Neural progenitor cell (in vitro differentiated cells): Measurements from ENCODE around the gene NLGN2. TPM values are rescaled to one million over a fixed set of nuclear protein-coding genes. Genes with fewer than 3 reads are reported as not detected.

ENCODE experiments used
- DNase-seq: peaks from one replicate; pipeline ENCODE4 v3.0.0-alpha.2; 2016; ENCODE audit warnings: low spot score
- H2AFZ ChIP-seq: fragments of 200-600 bp; sonication (generic); replicated peaks from 2 replicates; pipeline ENCODE4 v1.6.1; 2016; ENCODE audit warnings: antibody characterized with exemption
- H3F3A ChIP-seq: fragments of 200-600 bp; sonication (generic); 2 replicates; pipeline ENCODE4 v1.6.1; 2016; ENCODE audit warnings: antibody characterized with exemption, low read depth
- H3K27ac ChIP-seq: fragments of 200-600 bp; sonication (generic); 2 replicates; pipeline ENCODE4 v1.5.1; 2016; ENCODE audit warnings: mild to moderate bottlenecking
- H3K27me3 ChIP-seq: fragments of 200-600 bp; sonication (generic); 2 replicates; pipeline ENCODE4 v1.6.1; 2016; ENCODE audit warnings: mild to moderate bottlenecking, moderate library complexity
- H3K36me3 ChIP-seq: fragments of 200-600 bp; sonication (generic); 2 replicates; pipeline ENCODE4 v1.5.1; 2016
- H3K4me1 ChIP-seq: fragments of 200-600 bp; sonication (generic); 2 replicates; pipeline ENCODE4 v1.6.1; 2016; ENCODE audit warnings: mixed run types
- H3K4me2 ChIP-seq: fragments of 200-600 bp; sonication (generic); 2 replicates; pipeline ENCODE4 v1.6.1; 2016
- H3K4me3 ChIP-seq: fragments of 200-600 bp; sonication (generic); 2 replicates; pipeline ENCODE4 v1.5.1; 2016
- H3K79me2 ChIP-seq: fragments of 200-600 bp; sonication (generic); 2 replicates; pipeline ENCODE4 v1.6.1; 2016; ENCODE audit warnings: low read depth
- H3K9ac ChIP-seq: fragments of 200-600 bp; sonication (generic); 2 replicates; pipeline ENCODE4 v1.6.1; 2016
- H3K9me3 ChIP-seq: fragments of 200-600 bp; sonication (generic); 2 replicates; pipeline ENCODE4 v1.5.1; 2016; ENCODE audit warnings: low read depth
- H4K20me1 ChIP-seq: fragments of 200-600 bp; sonication (generic); 2 replicates; pipeline ENCODE4 v1.6.1; 2016; ENCODE audit warnings: low read depth
- H3K27ac Mint-ChIP-seq: 3 replicates; pipeline ENCODE4 v1.8.0; 2021; ENCODE audit warnings: mixed read lengths
- H3K27me3 Mint-ChIP-seq: 2 replicates; pipeline ENCODE4 v1.8.0; 2022; ENCODE audit warnings: low read depth, mild to moderate bottlenecking, inconsistent platforms, moderate library complexity, mixed read lengths; ENCODE audit not compliant: insufficient read depth
- H3K36me3 Mint-ChIP-seq: 3 replicates; pipeline ENCODE4 v1.8.0; 2021; ENCODE audit warnings: mixed read lengths
- H3K4me1 Mint-ChIP-seq: 3 replicates; pipeline ENCODE4 v1.8.0; 2021; ENCODE audit warnings: mixed read lengths
- H3K4me3 Mint-ChIP-seq: 3 replicates; pipeline ENCODE4 v1.8.0; 2021; ENCODE audit warnings: mild to moderate bottlenecking, moderate library complexity, mixed read lengths
- H3K9me3 Mint-ChIP-seq: 3 replicates; pipeline ENCODE4 v1.8.0; 2020; ENCODE audit warnings: mixed read lengths
- CTCF ChIP-seq: fragments of 200-600 bp; sonication (generic); IDR thresholded peaks from 2 replicates; pipeline ENCODE4 v1.5.1; 2017; ENCODE audit warnings: antibody characterized with exemption, mild to moderate bottlenecking
- EZH2 ChIP-seq: fragments of 200-600 bp; sonication (generic); IDR thresholded peaks from 2 replicates; pipeline ENCODE4 v1.6.1; 2017; ENCODE audit warnings: antibody characterized with exemption, mild to moderate bottlenecking, moderate library complexity
- EZH2phosphoT487 ChIP-seq: fragments of 200-600 bp; sonication (generic); IDR thresholded peaks from 2 replicates; pipeline ENCODE4 v1.6.1; 2017; ENCODE audit warnings: antibody characterized with exemption
- total RNA-seq: library from RNA; depleted of rRNA; stranded (reverse); fragments of >200 nt; gene quantifications from 2 replicates; pipeline ENCODE4 v1.2.3, GENCODE V29; 2015; ENCODE audit warnings: low replicate concordance

NLGN2 gene
- total RNA-seq, 1 donor from 2014 or later, result 13.9 TPM

GRCh38 chr17:7370853-7371252, 36.8 kb upstream of the NLGN2 start:
- no peak overlapping the region for H3K4me2 ChIP-seq
- no peaks in the 10 kb centered on the region for H3K36me3 ChIP-seq
- no peak overlapping the region for H3K4me3 ChIP-seq
- Mint-ChIP-seq H3K36me3 (no peaks in the 10 kb centered on the region), H3K9me3 (no peaks in the 10 kb centered on the region), H3K27ac (no peak overlapping the region), H3K4me1 (peaks cover 3% of the 10 kb centered on the region), H3K27me3 (peaks cover 3% of the 10 kb centered on the region), H3K4me3 (no peak overlapping the region)
- H2AFZ ChIP-seq, result no peak overlapping the region
- H3K9me3 ChIP-seq, result no peaks in the 10 kb centered on the region
- H3K9ac ChIP-seq, result no peak overlapping the region
- no peak for DNase-seq
- no peak for TF ChIP-seq CTCF
- no peak for TF ChIP-seq EZH2
- TF ChIP-seq EZH2phosphoT487, result no peak
- no peaks in the 10 kb centered on the region for H4K20me1 ChIP-seq
- peaks cover 7% of the 10 kb centered on the region for H3K27me3 ChIP-seq
- no peaks in the 10 kb centered on the region for H3F3A ChIP-seq
- no peak overlapping the region for H3K27ac ChIP-seq
- H3K4me1 ChIP-seq, result no peaks in the 10 kb centered on the region
- no peaks in the 10 kb centered on the region for H3K79me2 ChIP-seq

- no peak overlapping the region for H3K27ac ChIP-seq
- H3K27ac Mint-ChIP-seq, result no peak overlapping the region
- H3K9ac ChIP-seq, result no peak overlapping the region
- H3K4me2 ChIP-seq, result no peak overlapping the region
- TF ChIP-seq CTCF (no peak), EZH2phosphoT487 (no peak), EZH2 (no peak)
- no peaks in the 10 kb centered on the region for H3F3A ChIP-seq
- peaks cover 11% of the 10 kb centered on the region for H3K27me3 Mint-ChIP-seq
- H3K9me3 Mint-ChIP-seq, result peaks cover 6% of the 10 kb centered on the region
- H4K20me1 ChIP-seq, result no peaks in the 10 kb centered on the region
- H3K36me3 ChIP-seq, result no peaks in the 10 kb centered on the region
- peaks cover 4% of the 10 kb centered on the region for H3K9me3 ChIP-seq
- no peak overlapping the region for H3K4me3 ChIP-seq
- no peak for DNase-seq
- no peak overlapping the region for H2AFZ ChIP-seq
- no peaks in the 10 kb centered on the region for H3K4me1 ChIP-seq
- peaks cover 11% of the 10 kb centered on the region for H3K27me3 ChIP-seq
- no peak overlapping the region for H3K4me3 Mint-ChIP-seq
- no peaks in the 10 kb centered on the region for H3K79me2 ChIP-seq
- no peaks in the 10 kb centered on the region for H3K4me1 Mint-ChIP-seq
- H3K36me3 Mint-ChIP-seq, result no peaks in the 10 kb centered on the region
Observed at GRCh38 chr17:7374353-7374752, 33.3 kb upstream of the NLGN2 start.

- H3K4me3 ChIP-seq, result no peak overlapping the region
- peaks cover 45% of the 10 kb centered on the region for H3K27me3 Mint-ChIP-seq
- peaks cover 3% of the 10 kb centered on the region for H3K36me3 Mint-ChIP-seq
- peaks cover 14% of the 10 kb centered on the region for H3K9me3 Mint-ChIP-seq
- H3K9me3 ChIP-seq, result peaks cover 5% of the 10 kb centered on the region
- H3K9ac ChIP-seq, result no peak overlapping the region
- peaks cover 12% of the 10 kb centered on the region for H3F3A ChIP-seq
- H4K20me1 ChIP-seq, result peaks cover 5% of the 10 kb centered on the region
- no peak overlapping the region for H3K27ac Mint-ChIP-seq
- H3K4me1 Mint-ChIP-seq, result peaks cover 7% of the 10 kb centered on the region
- no peak overlapping the region for H3K4me3 Mint-ChIP-seq
- H3K27ac ChIP-seq, result no peak overlapping the region
- peaks cover 51% of the 10 kb centered on the region for H3K27me3 ChIP-seq
- H2AFZ ChIP-seq, result no peak overlapping the region
- H3K36me3 ChIP-seq, result no peaks in the 10 kb centered on the region
- H3K4me1 ChIP-seq, result peaks cover 3% of the 10 kb centered on the region
- H3K4me2 ChIP-seq, result no peak overlapping the region
- H3K79me2 ChIP-seq, result no peaks in the 10 kb centered on the region
- no peak for TF ChIP-seq EZH2phosphoT487
- no peak for DNase-seq
Observed at GRCh38 chr17:7379134-7379533, 28.5 kb upstream of the NLGN2 start.

- no peak for DNase-seq
- peak overlapping the region; percentile 92 for H3K4me2 ChIP-seq
- peaks cover 3% of the 10 kb centered on the region for H3K36me3 Mint-ChIP-seq
Observed at GRCh38 chr17:7380321-7380720, 27.3 kb upstream of the NLGN2 start.

More at GRCh38 chr17:7380321-7380720, 27.3 kb upstream of the NLGN2 start:
- Mint-ChIP-seq H3K27me3 (peaks cover 48% of the 10 kb centered on the region), H3K4me1 (peaks cover 11% of the 10 kb centered on the region), H3K9me3 (peaks cover 14% of the 10 kb centered on the region), H3K27ac (no peak overlapping the region), H3K4me3 (peak overlapping the region; percentile 71)
- Histone ChIP-seq H3K9me3 (peaks cover 5% of the 10 kb centered on the region), H3K79me2 (no peaks in the 10 kb centered on the region), H3K27ac (no peak overlapping the region), H3K4me3 (peak overlapping the region; percentile 61), H4K20me1 (peaks cover 5% of the 10 kb centered on the region), H3K27me3 (peaks cover 57% of the 10 kb centered on the region), H3K36me3 (no peaks in the 10 kb centered on the region), H3F3A (peaks cover 18% of the 10 kb centered on the region), H2AFZ (peak overlapping the region; percentile 88), H3K9ac (no peak overlapping the region), H3K4me1 (peaks cover 8% of the 10 kb centered on the region)
- TF ChIP-seq CTCF (no peak), EZH2 (no peak), EZH2phosphoT487 (no peak)
